OCI-LY7 (cell line): Measurements from ENCODE around the gene CFAP74. TPM values are rescaled to one million over a fixed set of nuclear protein-coding genes. Genes with fewer than 3 reads are reported as not detected.

ENCODE experiments used
- BruUV-seq: library from RNA; stranded (reverse); fragments of 400-500 nt; replicated peaks from 2 replicates; lab custom pipeline; 2021; lab: Mats Ljungman, UMichigan
- CTCF ChIA-PET: fragments of 300-600 bp; sonication (Branson Sonifier 250); formaldehyde crosslinking; loops from one replicate; lab custom pipeline; 2022; ENCODE audit warnings: antibody characterized with exemption; ENCODE audit not compliant: unreplicated experiment; lab: Charles Lee
- POLR2A ChIA-PET: fragments of 300-600 bp; sonication (Branson Sonifier 250); formaldehyde crosslinking; loops from one replicate; lab custom pipeline; 2022; ENCODE audit warnings: antibody characterized with exemption; lab: Charles Lee
- DNase-seq: peaks from one replicate; pipeline ENCODE4 v3.0.0-alpha.2; 2015; ENCODE audit warnings: low spot score
- H2AFZ ChIP-seq: fragments of 200-600 bp; sonication (generic), shearing (Covaris generic); 2 replicates; pipeline ENCODE4 v1.6.1; 2014; ENCODE audit warnings: mild to moderate bottlenecking, antibody characterized with exemption, low read length, moderate library complexity
- H3K27ac ChIP-seq: fragments of 200-600 bp; sonication (generic); 2 replicates; pipeline ENCODE4 v1.5.1; 2014; ENCODE audit warnings: mixed run types, low read depth, mild to moderate bottlenecking, moderate library complexity, low read length, inconsistent platforms; ENCODE audit not compliant: poor library complexity, severe bottlenecking
- H3K36me3 ChIP-seq: fragments of 200-600 bp; sonication (generic); 2 replicates; pipeline ENCODE4 v1.6.1; 2014; ENCODE audit warnings: mild to moderate bottlenecking, antibody characterized with exemption, low read length, moderate library complexity, mixed read lengths; ENCODE audit not compliant: insufficient read depth
- H3K4me1 ChIP-seq: fragments of 200-600 bp; sonication (generic); 2 replicates; pipeline ENCODE4 v1.5.1; 2014; ENCODE audit warnings: mild to moderate bottlenecking, low read length; ENCODE audit not compliant: insufficient read depth, poor library complexity, severe bottlenecking
- H3K4me2 ChIP-seq: fragments of 200-600 bp; sonication (generic); 2 replicates; pipeline ENCODE4 v1.6.1; 2014; ENCODE audit warnings: mild to moderate bottlenecking, low read length
- H3K4me3 ChIP-seq: fragments of 200-600 bp; sonication (generic); 2 replicates; pipeline ENCODE4 v1.5.1; 2014; ENCODE audit warnings: mild to moderate bottlenecking, low read depth, low read length; ENCODE audit not compliant: poor library complexity, severe bottlenecking
- H3K79me2 ChIP-seq: fragments of 200-600 bp; sonication (generic); 2 replicates; pipeline ENCODE4 v1.6.1; 2016; ENCODE audit warnings: low read depth, mild to moderate bottlenecking, low read length, moderate library complexity, mixed read lengths; ENCODE audit not compliant: insufficient read depth
- H3K9me2 ChIP-seq: fragments of 200-600 bp; sonication (generic); 2 replicates; pipeline ENCODE4 v1.6.1; 2016; ENCODE audit warnings: mild to moderate bottlenecking, low read length, mixed read lengths; ENCODE audit not compliant: insufficient read depth
- H3K9me3 ChIP-seq: fragments of 200-600 bp; sonication (generic); 2 replicates; pipeline ENCODE4 v1.6.1; 2014; ENCODE audit warnings: mild to moderate bottlenecking, mixed run types, low read length, mixed read lengths
- H4K20me1 ChIP-seq: fragments of 200-600 bp; sonication (generic); 2 replicates; pipeline ENCODE4 v1.6.1; 2014; ENCODE audit warnings: mild to moderate bottlenecking, antibody characterized with exemption, low read length, moderate library complexity, mixed read lengths; ENCODE audit not compliant: insufficient read depth
- EZH2phosphoT487 ChIP-seq: fragments of 200-600 bp; sonication (generic); IDR thresholded peaks from 2 replicates; pipeline ENCODE4 v1.6.1; 2018; ENCODE audit warnings: low read depth, borderline replicate concordance, mild to moderate bottlenecking, mixed run types, antibody characterized with exemption, low read length, moderate library complexity, mixed read lengths
- intact Hi-C: fragments of 100-400 bp; cut with micrococcal nuclease; formaldehyde crosslinking; loops from one replicate; pipeline ENCODE4 v1.10.0; 2022; ENCODE audit not compliant: unreplicated experiment
- total RNA-seq, 2 experiments: library from RNA; depleted of rRNA in 1 of 2; stranded (reverse); fragments of >200 nt in 1 of 2; shearing (Covaris generic) in 1 of 2; gene quantifications; 2 replicates each; pipeline ENCODE4 v1.2.3, GENCODE V29; 2014 to 2022
- TF ChIP-seq, protein P1 (sequence below): fragments of 200-600 bp; sonication (generic); conservative IDR thresholded peaks from 2 replicates; pipeline ENCODE4 v1.5.1; 2014; ENCODE audit warnings: mild to moderate bottlenecking, antibody characterized with exemption, low read length, moderate library complexity, mixed read lengths

The CFAP74 gene
- total RNA-seq, 2 experiments from 2014 or later = not detected

DNA sequence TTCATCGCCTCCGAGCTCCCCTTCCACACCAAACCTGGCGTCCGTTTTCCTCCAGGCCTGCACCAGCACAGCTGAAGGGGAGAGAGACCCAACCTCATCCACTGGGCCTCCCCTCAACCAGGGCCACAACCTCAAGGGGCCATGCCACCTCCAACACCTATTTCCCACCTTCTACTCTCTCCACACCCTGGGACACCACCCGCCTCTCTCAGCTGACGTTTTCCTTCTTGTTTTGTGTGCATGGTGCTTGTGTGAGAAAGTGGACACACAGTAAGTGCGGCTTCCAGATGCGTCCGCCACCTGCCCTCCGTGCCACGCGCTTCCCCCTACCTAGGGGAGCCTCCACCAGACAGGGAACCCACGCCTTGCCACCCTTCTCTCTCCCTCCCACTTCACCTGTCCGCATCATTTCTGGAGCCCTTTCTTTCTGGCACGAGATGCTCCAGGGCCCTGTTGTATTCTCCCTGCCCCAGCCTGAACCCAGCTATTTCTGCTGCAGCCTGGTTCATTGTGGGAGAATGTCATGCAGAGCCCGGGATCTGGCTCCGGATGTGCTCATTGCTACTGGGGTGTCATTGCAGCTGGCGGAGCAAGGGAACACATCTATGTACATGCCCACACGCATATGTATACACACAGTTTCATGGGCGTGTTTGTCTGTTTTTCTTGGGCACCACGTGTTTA lies 111.4 kb downstream of the CFAP74 start:
- H3K4me3 ChIP-seq = peak overlapping the region; percentile 97
- H3K9me2 ChIP-seq = no peaks in the 10 kb centered on the region
- intact Hi-C loops = no loop called here
- H3K27ac ChIP-seq = peak overlapping the region; percentile 79
- peaks cover 72% of the 10 kb centered on the region for H3K4me1 ChIP-seq
- ChIA-PET CTCF (interaction anchor here (1.0 kb wide), 1 partner anchor 17 kb away, joined by 7 read pairs; no protein-coding TSS in a partner anchor), POLR2A (interaction anchor here (1.0 to 1.3 kb wide), 2 partner anchors 9 to 15 kb away, joined by 3 to 6 read pairs; no protein-coding TSS in a partner anchor)
- TSS peak; percentile 46 for BruUV-seq
- H4K20me1 ChIP-seq = peaks cover 24% of the 10 kb centered on the region
- peaks cover 55% of the 10 kb centered on the region for H3K79me2 ChIP-seq
- H2AFZ ChIP-seq = no peak overlapping the region
- peaks cover 27% of the 10 kb centered on the region for H3K36me3 ChIP-seq
- H3K4me2 ChIP-seq = peak overlapping the region; percentile 98
- 0 out of 2 replicates have a peak, but pooled peaks cover 1% of the 10 kb centered on the region for H3K9me3 ChIP-seq
- TF ChIP-seq, protein P1, sequence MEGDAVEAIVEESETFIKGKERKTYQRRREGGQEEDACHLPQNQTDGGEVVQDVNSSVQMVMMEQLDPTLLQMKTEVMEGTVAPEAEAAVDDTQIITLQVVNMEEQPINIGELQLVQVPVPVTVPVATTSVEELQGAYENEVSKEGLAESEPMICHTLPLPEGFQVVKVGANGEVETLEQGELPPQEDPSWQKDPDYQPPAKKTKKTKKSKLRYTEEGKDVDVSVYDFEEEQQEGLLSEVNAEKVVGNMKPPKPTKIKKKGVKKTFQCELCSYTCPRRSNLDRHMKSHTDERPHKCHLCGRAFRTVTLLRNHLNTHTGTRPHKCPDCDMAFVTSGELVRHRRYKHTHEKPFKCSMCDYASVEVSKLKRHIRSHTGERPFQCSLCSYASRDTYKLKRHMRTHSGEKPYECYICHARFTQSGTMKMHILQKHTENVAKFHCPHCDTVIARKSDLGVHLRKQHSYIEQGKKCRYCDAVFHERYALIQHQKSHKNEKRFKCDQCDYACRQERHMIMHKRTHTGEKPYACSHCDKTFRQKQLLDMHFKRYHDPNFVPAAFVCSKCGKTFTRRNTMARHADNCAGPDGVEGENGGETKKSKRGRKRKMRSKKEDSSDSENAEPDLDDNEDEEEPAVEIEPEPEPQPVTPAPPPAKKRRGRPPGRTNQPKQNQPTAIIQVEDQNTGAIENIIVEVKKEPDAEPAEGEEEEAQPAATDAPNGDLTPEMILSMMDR = no peak
- peak; percentile 56 for DNase-seq

DNA sequence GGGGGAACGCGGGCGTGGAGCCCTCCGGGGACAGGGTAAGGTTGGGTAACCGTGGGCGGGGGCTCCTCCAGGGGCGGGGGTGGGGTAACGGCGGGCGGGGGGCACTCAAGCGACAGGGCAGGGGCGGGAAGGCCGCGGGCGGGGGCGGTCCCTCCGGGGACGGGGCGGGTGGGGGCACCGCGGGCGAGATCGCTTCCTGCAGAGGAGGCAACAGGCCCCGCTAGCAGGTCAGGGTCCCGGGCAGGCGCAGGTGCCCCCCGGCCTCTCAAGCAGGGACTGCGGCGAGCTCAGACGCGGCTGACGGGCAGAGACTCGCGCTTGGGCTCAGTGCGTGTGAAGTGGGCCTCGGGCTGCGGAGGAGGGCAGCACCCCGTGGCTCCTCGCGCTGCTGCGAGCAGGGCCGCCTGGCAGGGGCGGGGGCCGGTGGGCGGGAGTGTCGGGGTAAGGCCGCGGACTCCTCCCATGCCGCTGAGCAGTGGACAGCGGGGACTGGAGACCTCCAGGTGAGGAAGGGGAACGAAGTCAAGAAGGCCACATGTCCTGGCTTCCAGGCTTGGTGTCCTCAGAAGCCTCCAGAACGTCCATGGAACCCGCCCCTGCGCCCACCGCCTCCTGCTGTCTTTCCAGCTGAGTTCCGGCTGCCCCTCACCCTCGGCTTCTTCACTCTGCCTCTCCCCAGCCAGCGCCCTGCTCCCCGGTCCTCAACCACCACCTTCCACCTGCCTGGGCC lies 112.1 kb downstream of the CFAP74 start:
- H3K4me2 ChIP-seq = peak overlapping the region; percentile 98
- intact Hi-C loops = loop anchor here (2.0 kb wide), 1 partner anchor 51 kb away; no protein-coding TSS in a partner anchor
- peaks cover 62% of the 10 kb centered on the region for H3K79me2 ChIP-seq
- H3K9me3 ChIP-seq = 0 out of 2 replicates have a peak, but pooled peaks cover 4% of the 10 kb centered on the region
- peaks cover 34% of the 10 kb centered on the region for H3K36me3 ChIP-seq
- ChIA-PET POLR2A (interaction anchor here (0.5 to 1.3 kb wide), 4 partner anchors 9 to 48 kb away, joined by 3 to 6 read pairs (median 3); no protein-coding TSS in a partner anchor), CTCF (interaction anchor here (1.0 kb wide), 1 partner anchor 17 kb away, joined by 7 read pairs; no protein-coding TSS in a partner anchor)
- H3K9me2 ChIP-seq = no peaks in the 10 kb centered on the region
- BruUV-seq = no TSS peak
- H4K20me1 ChIP-seq = peaks cover 29% of the 10 kb centered on the region
- H3K27ac ChIP-seq = peak overlapping the region; percentile 79
- DNase-seq = peak; percentile 82
- peak overlapping the region; percentile 97 for H3K4me3 ChIP-seq
- no peak overlapping the region for H2AFZ ChIP-seq
- TF ChIP-seq, protein P1 = no peak
- no peak for TF ChIP-seq EZH2phosphoT487
- H3K4me1 ChIP-seq = peaks cover 68% of the 10 kb centered on the region
